ENCODE measurements around the gene KRT82. TPM values are rescaled to one million over a fixed set of nuclear protein-coding genes. Genes with fewer than 3 reads are reported as not detected.

The KRT82 gene
- total and polyA plus RNA-seq, 2 experiments from 2014 or later, result not detected

DNA sequence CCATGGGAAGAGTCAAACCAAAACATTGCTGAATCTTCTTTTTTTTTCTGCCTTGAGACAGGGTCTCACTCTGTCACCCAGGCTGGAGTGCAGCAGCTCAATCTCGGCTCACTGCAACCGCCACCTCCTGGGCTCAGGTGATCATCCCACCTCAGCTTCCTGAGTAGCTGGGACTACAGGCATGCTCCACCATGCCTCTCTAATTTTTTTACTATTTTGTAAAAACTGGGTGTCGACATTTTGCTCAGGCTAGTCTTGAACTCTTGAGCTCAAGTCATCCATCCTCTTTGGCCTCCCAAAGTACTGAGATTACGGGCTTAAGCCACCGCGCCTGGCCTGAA lies 29.5 kb upstream of the KRT82 start:
- no peak overlapping the region for H3K4me3 ChIP-seq
- no peak overlapping the region for H3K27ac ChIP-seq
- no peaks in the 10 kb centered on the region for H4K20me1 ChIP-seq (ENCODE audit: insufficient read depth, poor library complexity, severe bottlenecking)
- H3K4me1 ChIP-seq (ENCODE audit: insufficient read depth), result peaks cover 5% of the 10 kb centered on the region
- WGBS (ENCODE audit: low lambda C conversion rate, missing lambda C conversion rate), result 82% methylated on average over 6 of the region's 6 CpGs
- TF ChIP-seq EZH2phosphoT487 (IDR thresholded peaks at IDR 0.05; ENCODE audit: low read depth, severe bottlenecking, unreplicated experiment) (no peak), EZH2 (IDR thresholded peaks at IDR 0.05; ENCODE audit: borderline replicate concordance) (no peak)
- TF ChIP-seq, protein P1, sequence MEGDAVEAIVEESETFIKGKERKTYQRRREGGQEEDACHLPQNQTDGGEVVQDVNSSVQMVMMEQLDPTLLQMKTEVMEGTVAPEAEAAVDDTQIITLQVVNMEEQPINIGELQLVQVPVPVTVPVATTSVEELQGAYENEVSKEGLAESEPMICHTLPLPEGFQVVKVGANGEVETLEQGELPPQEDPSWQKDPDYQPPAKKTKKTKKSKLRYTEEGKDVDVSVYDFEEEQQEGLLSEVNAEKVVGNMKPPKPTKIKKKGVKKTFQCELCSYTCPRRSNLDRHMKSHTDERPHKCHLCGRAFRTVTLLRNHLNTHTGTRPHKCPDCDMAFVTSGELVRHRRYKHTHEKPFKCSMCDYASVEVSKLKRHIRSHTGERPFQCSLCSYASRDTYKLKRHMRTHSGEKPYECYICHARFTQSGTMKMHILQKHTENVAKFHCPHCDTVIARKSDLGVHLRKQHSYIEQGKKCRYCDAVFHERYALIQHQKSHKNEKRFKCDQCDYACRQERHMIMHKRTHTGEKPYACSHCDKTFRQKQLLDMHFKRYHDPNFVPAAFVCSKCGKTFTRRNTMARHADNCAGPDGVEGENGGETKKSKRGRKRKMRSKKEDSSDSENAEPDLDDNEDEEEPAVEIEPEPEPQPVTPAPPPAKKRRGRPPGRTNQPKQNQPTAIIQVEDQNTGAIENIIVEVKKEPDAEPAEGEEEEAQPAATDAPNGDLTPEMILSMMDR (IDR thresholded peaks at IDR 0.05; ENCODE audit: poor library complexity), result no peak
- no peak overlapping the region for H3K4me2 ChIP-seq
- DNase-seq (ENCODE audit: low spot score), result no peak
- H3K36me3 ChIP-seq (replicated peaks; ENCODE audit: insufficient read depth, low read depth), result no peaks in the 10 kb centered on the region
- H3K9me2 ChIP-seq (replicated peaks; ENCODE audit: insufficient read depth), result no peaks in the 10 kb centered on the region
- H3K79me2 ChIP-seq, result no peaks in the 10 kb centered on the region
- no peak overlapping the region for H2AFZ ChIP-seq
- no peaks in the 10 kb centered on the region for H3K9me3 ChIP-seq (ENCODE audit: low read depth)
- no peaks in the 10 kb centered on the region for H3K27me3 ChIP-seq

DNA sequence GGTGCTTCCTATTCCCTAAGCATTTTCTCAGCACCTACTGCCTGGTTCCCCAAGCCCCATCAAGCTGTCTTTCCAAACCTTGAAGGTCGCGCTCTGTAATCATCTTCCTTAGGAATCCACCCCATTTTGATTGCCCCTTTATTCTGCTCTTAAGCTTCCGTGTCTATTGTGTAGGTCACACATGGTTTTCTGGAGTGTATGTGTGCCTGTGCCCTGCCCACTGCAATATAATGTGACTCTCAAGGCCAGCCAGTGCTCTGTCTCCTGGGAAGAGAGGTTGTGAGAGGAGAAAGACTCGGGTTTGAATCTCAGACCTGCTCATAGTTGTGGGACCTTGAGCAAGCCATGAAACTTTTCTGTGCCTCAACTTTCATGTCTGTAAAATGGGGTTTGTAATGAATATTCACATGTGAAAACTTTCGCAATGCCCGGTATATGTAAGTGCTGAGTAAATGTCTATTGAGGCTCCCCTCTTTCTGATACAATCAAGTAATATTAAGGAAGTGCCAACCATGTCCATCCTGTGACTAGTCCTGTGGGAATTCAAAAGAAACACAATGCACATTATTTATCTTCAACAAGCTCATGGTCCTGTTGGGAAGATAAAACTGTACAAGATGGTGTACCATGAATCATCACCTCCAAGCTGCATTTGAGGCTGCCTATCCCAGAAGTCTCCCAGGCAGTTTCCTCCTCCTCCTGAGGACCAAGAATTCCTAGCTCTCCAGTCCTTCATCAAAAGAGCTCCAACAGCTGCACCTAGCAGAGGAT lies 28.8 kb upstream of the KRT82 start:
- no peaks in the 10 kb centered on the region for H4K20me1 ChIP-seq (ENCODE audit: insufficient read depth, poor library complexity, severe bottlenecking)
- no peaks in the 10 kb centered on the region for H3K9me3 ChIP-seq (ENCODE audit: low read depth)
- H3K9me2 ChIP-seq (replicated peaks; ENCODE audit: insufficient read depth), result no peaks in the 10 kb centered on the region
- no peak overlapping the region for H3K4me3 ChIP-seq
- DNase-seq (ENCODE audit: low spot score), result no peak
- no peak overlapping the region for H2AFZ ChIP-seq
- no peak overlapping the region for H3K27ac ChIP-seq
- WGBS (ENCODE audit: low lambda C conversion rate, missing lambda C conversion rate), result 96% methylated on average over 6 of the region's 6 CpGs
- no peak overlapping the region for H3K4me2 ChIP-seq
- TF ChIP-seq, protein P1 (IDR thresholded peaks at IDR 0.05; ENCODE audit: poor library complexity), result no peak
- TF ChIP-seq EZH2 (IDR thresholded peaks at IDR 0.05; ENCODE audit: borderline replicate concordance), result no peak
- TF ChIP-seq EZH2phosphoT487 (IDR thresholded peaks at IDR 0.05; ENCODE audit: low read depth, severe bottlenecking, unreplicated experiment), result no peak
- no peaks in the 10 kb centered on the region for H3K36me3 ChIP-seq (replicated peaks; ENCODE audit: insufficient read depth, low read depth)
- H3K27me3 ChIP-seq, result no peaks in the 10 kb centered on the region
- peaks cover 5% of the 10 kb centered on the region for H3K4me1 ChIP-seq (ENCODE audit: insufficient read depth)
- H3K79me2 ChIP-seq, result no peaks in the 10 kb centered on the region

DNA sequence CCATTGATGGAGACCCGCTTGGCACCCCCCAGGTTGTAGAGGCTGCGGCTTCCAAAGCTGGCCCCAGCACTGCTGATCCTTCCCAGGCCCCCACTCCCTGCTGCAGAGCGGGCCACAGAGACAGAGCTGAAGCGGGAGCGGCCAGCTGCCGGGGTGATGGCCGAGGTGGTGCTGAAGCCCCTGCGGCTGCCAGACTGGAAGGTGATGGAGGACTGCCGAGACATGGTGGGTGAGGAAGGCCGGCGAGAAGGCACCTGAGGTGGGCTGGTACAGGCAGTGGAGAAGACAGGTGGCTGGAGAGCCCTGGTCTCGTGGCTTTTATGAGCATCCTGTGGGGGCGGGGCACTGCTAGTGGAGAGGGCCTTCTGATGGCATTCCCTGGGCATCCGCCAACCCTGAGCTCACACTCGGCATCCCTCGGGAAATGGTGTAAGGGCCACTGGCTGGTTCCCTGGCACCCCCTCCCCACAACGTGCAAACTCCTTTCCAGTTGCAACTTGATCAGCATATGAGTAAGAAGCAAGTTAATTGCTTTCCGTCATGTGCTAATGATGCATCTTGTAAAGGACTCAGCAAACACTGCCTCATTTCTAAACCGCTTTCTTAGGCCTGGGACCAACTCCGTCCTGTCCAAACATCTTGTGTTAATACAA lies 28.1 kb upstream of the KRT82 start, which contains the start of gene KRT75:
Gene KRT75 (minus strand): TSS at position 291 of the 653 bp plus-strand sequence. CDS start 67 bp downstream, at position 224.
- H3K9me2 ChIP-seq (replicated peaks; ENCODE audit: insufficient read depth), result no peaks in the 10 kb centered on the region
- H3K9me3 ChIP-seq (ENCODE audit: low read depth), result no peaks in the 10 kb centered on the region
- H2AFZ ChIP-seq, result no peak within 1 kb of the TSS
- H4K20me1 ChIP-seq (ENCODE audit: insufficient read depth, poor library complexity, severe bottlenecking), result no peaks in the 10 kb centered on the region
- DNase-seq (ENCODE audit: low spot score), result no peak
- WGBS (ENCODE audit: low lambda C conversion rate, missing lambda C conversion rate), result 85% methylated on average over 20 of the region's 20 CpGs
- H3K4me1 ChIP-seq (ENCODE audit: insufficient read depth), result peaks cover 5% of the 10 kb centered on the region
- TF ChIP-seq EZH2phosphoT487 (IDR thresholded peaks at IDR 0.05; ENCODE audit: low read depth, severe bottlenecking, unreplicated experiment), result no peak
- no peak for TF ChIP-seq EZH2 (IDR thresholded peaks at IDR 0.05; ENCODE audit: borderline replicate concordance)
- no peaks in the 10 kb centered on the region for H3K27me3 ChIP-seq
- H3K27ac ChIP-seq, result no peak within 1 kb of the TSS
- H3K4me3 ChIP-seq, result no peak within 1 kb of the TSS
- H3K4me2 ChIP-seq, result no peak within 1 kb of the TSS
- H3K36me3 ChIP-seq (replicated peaks; ENCODE audit: insufficient read depth, low read depth), result no peaks in the 10 kb centered on the region
- no peaks in the 10 kb centered on the region for H3K79me2 ChIP-seq

DNA sequence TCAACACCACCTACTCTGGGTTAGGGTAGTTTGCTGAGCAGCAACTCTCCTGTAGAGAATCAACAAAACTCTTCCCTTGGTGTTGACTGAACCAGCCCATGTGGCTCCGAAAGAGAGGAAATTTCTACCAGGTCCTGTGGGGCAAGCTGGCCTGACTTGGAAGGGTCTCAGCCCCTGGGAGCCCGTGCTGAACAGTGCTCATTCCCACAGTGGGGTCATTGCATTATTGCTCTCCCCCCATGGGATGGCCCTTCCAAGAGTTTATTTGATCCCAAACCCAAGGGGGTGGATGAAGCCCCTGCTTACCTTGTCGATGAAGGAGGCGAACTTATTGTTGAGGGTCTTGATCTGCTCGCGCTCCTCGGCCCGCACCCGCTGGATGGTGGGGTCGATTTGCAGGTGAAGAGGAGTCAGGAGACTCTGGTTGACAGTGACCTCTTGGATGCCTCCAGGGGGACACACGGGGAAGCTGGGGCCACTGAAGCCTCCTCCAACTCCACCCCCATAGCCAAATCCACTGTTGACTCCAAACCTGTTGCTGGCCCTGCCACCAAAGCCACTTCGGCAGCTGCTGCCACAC lies 27.5 kb upstream of the KRT82 start:
- no peak for DNase-seq (ENCODE audit: low spot score)
- Histone ChIP-seq H3K79me2 (no peaks in the 10 kb centered on the region), H2AFZ (no peak overlapping the region), H3K9me2 (replicated peaks; ENCODE audit: insufficient read depth) (no peaks in the 10 kb centered on the region), H3K4me1 (ENCODE audit: insufficient read depth) (peaks cover 5% of the 10 kb centered on the region), H3K4me3 (no peak overlapping the region), H3K9me3 (ENCODE audit: low read depth) (no peaks in the 10 kb centered on the region), H3K36me3 (replicated peaks; ENCODE audit: insufficient read depth, low read depth) (no peaks in the 10 kb centered on the region), H3K27me3 (no peaks in the 10 kb centered on the region), H3K4me2 (no peak overlapping the region), H4K20me1 (ENCODE audit: insufficient read depth, poor library complexity, severe bottlenecking) (no peaks in the 10 kb centered on the region), H3K27ac (no peak overlapping the region)
- 97% methylated on average over 12 of the region's 12 CpGs for WGBS (ENCODE audit: low lambda C conversion rate, missing lambda C conversion rate)
- TF ChIP-seq EZH2phosphoT487 (IDR thresholded peaks at IDR 0.05; ENCODE audit: low read depth, severe bottlenecking, unreplicated experiment) (no peak), EZH2 (IDR thresholded peaks at IDR 0.05; ENCODE audit: borderline replicate concordance) (no peak)
- TF ChIP-seq, protein P1 (IDR thresholded peaks at IDR 0.05; ENCODE audit: poor library complexity), result no peak

Measured in hepatocyte (in vitro differentiated cells).